Natural killer cell (primary cell): ENCODE measurements around the gene IQSEC1. TPM values are rescaled to one million over a fixed set of nuclear protein-coding genes. Genes with fewer than 3 reads are reported as not detected.

Source experiments
- ATAC-seq, 3 donors: fragments of 150-1000 bp in 2 of 3; fragments of 200-7000 bp in 1 of 3; cut with Tn5 transposase; 1 replicate in 1 of 3; 2 replicates in 2 of 3; pipeline ENCODE4 v1.10.0; 2021; ENCODE audit warnings: mild to moderate bottlenecking in 2 of 3, moderate library complexity in 2 of 3
- DNase-seq, 2 donors: peaks; one replicate each; pipeline versions ENCODE4 v3.0.0 to v3.0.0-alpha.2; 2013 to 2021; ENCODE audit warnings: mixed read lengths in 1 of 2
- H3K27ac ChIP-seq: one replicate; pipeline ENCODE4 v1.5.1; 2013; ENCODE audit warnings: mild to moderate bottlenecking, low read length
- H3K27me3 ChIP-seq: one replicate; pipeline ENCODE4 v1.6.1; 2013; ENCODE audit warnings: low read length; ENCODE audit not compliant: control insufficient read depth, insufficient read depth
- H3K36me3 ChIP-seq: one replicate; pipeline ENCODE4 v1.6.1; 2013; ENCODE audit warnings: low read length; ENCODE audit not compliant: control insufficient read depth, insufficient read depth
- H3K4me1 ChIP-seq: one replicate; pipeline ENCODE4 v1.6.1; 2013; ENCODE audit warnings: low read length; ENCODE audit not compliant: control insufficient read depth, insufficient read depth
- H3K4me3 ChIP-seq: one replicate; pipeline ENCODE4 v1.5.1; 2013; ENCODE audit warnings: low read length
- H3K9me3 ChIP-seq: one replicate; pipeline ENCODE4 v1.6.1; 2013; ENCODE audit warnings: low read length; ENCODE audit not compliant: control insufficient read depth, insufficient read depth
- H3K27ac Mint-ChIP-seq, 2 donors: one replicate each; pipeline ENCODE4 v1.8.0; 2022; ENCODE audit warnings: mild to moderate bottlenecking in 2 of 2, mixed read lengths in 2 of 2, moderate library complexity in 1 of 2
- H3K27me3 Mint-ChIP-seq, 2 donors: one replicate each; pipeline ENCODE4 v1.8.0; 2022; ENCODE audit warnings: low read depth in 2 of 2, mixed read lengths in 2 of 2
- H3K36me3 Mint-ChIP-seq: one replicate; pipeline ENCODE4 v1.8.0; 2022; ENCODE audit warnings: mixed read lengths
- H3K4me1 Mint-ChIP-seq, 2 donors: one replicate each; pipeline ENCODE4 v1.8.0; 2022; ENCODE audit warnings: mixed read lengths in 2 of 2
- H3K4me3 Mint-ChIP-seq: one replicate; pipeline ENCODE4 v1.8.0; 2022; ENCODE audit warnings: mild to moderate bottlenecking, moderate library complexity, mixed read lengths
- H3K9me3 Mint-ChIP-seq, 2 donors: one replicate each; pipeline ENCODE4 v1.8.0; 2022; ENCODE audit warnings: mixed read lengths in 2 of 2
- WGBS: methylation state at CpG from one replicate; pipeline ENCODE4 v1.1.7; 2013; ENCODE audit warnings: missing lambda C conversion rate; ENCODE audit not compliant: insufficient coverage; 5-methylcytosine and 5-hydroxymethylcytosine counted together
- intact Hi-C: fragments of 100-400 bp; cut with micrococcal nuclease; formaldehyde crosslinking; loops from one replicate; pipeline ENCODE4 v1.14.2; 2022
- total RNA-seq, 4 donors: library from RNA; stranded (reverse); fragments of 120-200 nt in 1 of 4; gene quantifications; one replicate each; pipeline versions ENCODE4 v1.2.3 to v1.2.4, GENCODE V29; 2013 to 2022
- TF ChIP-seq, protein P1 (sequence below): fragments of 200-600 bp; IDR thresholded peaks from one replicate; pipeline ENCODE4 v1.8.0; 2022; ENCODE audit warnings: antibody characterized with exemption

IQSEC1 gene
- total RNA-seq, 3 donors from 2014 or later (not counting 1 experiment from before 2014, with no cell fraction given): 124 to 189 (median 138) TPM

GRCh38 chr3:13014755-13015285 is 58.4 kb downstream of the IQSEC1 start:
- no peaks in the 10 kb centered on the region for H3K9me3 ChIP-seq
- 26% methylated on average over 6 of the region's 6 CpGs for WGBS
- Mint-ChIP-seq H3K27me3 (no peaks in the 10 kb centered on the region), H3K4me3 (peak overlapping the region; percentile 89), H3K36me3 (no peaks in the 10 kb centered on the region), H3K4me1 (peaks cover 70 to 85% of the 10 kb centered on the region in 2 donors), H3K9me3 (peaks cover 0 to 2% of the 10 kb centered on the region in 2 donors), H3K27ac (peak overlapping the region; percentile 98 to 99)
- DNase-seq: no peak
- no peaks in the 10 kb centered on the region for H3K27me3 ChIP-seq
- ATAC-seq: no peak
- TF ChIP-seq, protein P1, sequence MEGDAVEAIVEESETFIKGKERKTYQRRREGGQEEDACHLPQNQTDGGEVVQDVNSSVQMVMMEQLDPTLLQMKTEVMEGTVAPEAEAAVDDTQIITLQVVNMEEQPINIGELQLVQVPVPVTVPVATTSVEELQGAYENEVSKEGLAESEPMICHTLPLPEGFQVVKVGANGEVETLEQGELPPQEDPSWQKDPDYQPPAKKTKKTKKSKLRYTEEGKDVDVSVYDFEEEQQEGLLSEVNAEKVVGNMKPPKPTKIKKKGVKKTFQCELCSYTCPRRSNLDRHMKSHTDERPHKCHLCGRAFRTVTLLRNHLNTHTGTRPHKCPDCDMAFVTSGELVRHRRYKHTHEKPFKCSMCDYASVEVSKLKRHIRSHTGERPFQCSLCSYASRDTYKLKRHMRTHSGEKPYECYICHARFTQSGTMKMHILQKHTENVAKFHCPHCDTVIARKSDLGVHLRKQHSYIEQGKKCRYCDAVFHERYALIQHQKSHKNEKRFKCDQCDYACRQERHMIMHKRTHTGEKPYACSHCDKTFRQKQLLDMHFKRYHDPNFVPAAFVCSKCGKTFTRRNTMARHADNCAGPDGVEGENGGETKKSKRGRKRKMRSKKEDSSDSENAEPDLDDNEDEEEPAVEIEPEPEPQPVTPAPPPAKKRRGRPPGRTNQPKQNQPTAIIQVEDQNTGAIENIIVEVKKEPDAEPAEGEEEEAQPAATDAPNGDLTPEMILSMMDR: no peak
- H3K36me3 ChIP-seq: no peaks in the 10 kb centered on the region
- H3K4me1 ChIP-seq: peaks cover 99% of the 10 kb centered on the region
- H3K4me3 ChIP-seq: peak overlapping the region; percentile 52
- peak overlapping the region; percentile 100 for H3K27ac ChIP-seq
- intact Hi-C loops: loop anchor here (1.0 to 5.0 kb wide), 3 partner anchors 25 to 1127 kb away; no protein-coding TSS in a partner anchor

DNA sequence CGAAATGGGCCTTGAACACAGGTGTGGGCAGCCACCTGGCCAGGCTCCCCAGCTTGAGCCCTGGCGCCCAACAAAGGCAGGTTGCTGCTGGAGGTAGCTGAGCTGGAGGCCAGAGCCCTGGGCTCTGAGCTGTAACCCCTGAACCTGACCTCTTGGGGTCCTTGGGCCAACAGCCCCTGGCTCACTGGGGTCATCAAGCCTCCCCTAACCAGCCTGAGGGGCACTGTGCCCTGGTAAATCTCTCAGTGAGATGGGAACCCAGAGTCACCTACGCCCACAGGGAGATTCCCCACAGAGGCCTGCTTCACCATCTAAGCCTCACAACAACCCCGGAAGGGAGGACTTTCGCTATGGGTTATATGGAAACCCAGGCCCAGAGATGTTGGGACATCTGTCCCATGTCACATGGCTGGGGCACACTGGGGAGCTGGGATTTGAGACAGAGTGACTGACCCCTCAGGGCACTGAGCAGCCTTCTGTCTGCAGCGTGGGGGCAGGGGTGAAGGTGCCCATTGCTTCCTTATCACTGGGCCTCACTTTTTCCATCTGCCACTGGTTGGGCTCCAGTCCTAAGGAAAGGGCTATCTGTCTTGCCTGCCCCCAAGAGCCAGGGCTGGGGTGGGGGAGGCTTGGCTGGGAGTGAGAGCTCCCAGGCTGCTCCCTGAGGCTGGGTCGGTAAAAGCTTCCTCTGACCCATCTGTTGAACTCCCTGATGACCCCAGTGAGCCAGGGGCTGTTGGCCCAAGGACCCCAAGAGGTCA is 59.1 kb downstream of the IQSEC1 start:
- TF ChIP-seq, protein P1: no peak
- Histone ChIP-seq H3K27me3 (no peaks in the 10 kb centered on the region), H3K4me3 (peak overlapping the region; percentile 52), H3K27ac (peak overlapping the region; percentile 100), H3K9me3 (no peaks in the 10 kb centered on the region), H3K36me3 (no peaks in the 10 kb centered on the region), H3K4me1 (peaks cover 100% of the 10 kb centered on the region)
- Mint-ChIP-seq H3K27ac (peak overlapping the region; percentile 98 to 99), H3K27me3 (no peaks in the 10 kb centered on the region), H3K4me1 (peaks cover 76 to 91% of the 10 kb centered on the region in 2 donors), H3K4me3 (peak overlapping the region; percentile 89), H3K36me3 (no peaks in the 10 kb centered on the region), H3K9me3 (peaks cover 0 to 2% of the 10 kb centered on the region in 2 donors)
- WGBS: 52% methylated on average over 7 of the region's 7 CpGs
- peak in 1 of 3 donors; percentile 9 for ATAC-seq
- DNase-seq: peak; percentile 49 to 84
- intact Hi-C loops: loop anchor here (5.0 kb wide), 2 partner anchors 403 to 1128 kb away; no protein-coding TSS in a partner anchor

DNA sequence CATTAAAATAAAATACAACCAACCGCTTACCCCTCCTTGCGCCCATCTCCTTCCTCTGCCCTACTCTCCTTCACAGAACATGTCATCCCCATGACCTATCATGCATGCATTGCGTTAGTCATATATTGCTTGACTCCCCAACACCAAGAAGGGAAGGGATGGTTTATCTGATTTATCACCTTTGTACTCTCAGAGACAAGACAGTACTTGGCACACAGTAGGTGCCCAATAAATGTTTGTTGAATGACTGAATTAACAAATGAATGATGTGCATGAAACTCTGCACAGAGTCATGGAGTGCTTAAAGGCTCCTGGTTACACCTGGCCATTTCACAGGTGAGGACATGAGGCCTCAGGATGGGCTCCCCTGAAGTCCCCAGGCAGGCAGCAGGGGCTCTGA is 59.7 kb downstream of the IQSEC1 start:
- peak overlapping the region; percentile 100 for H3K27ac ChIP-seq
- WGBS: 74% methylated on average over 3 of the region's 3 CpGs
- intact Hi-C loops: loop anchor here (5.0 kb wide), 2 partner anchors 404 to 1129 kb away; no protein-coding TSS in a partner anchor
- peak overlapping the region; percentile 52 for H3K4me3 ChIP-seq
- no peaks in the 10 kb centered on the region for H3K36me3 ChIP-seq
- H3K4me1 Mint-ChIP-seq: peaks cover 81 to 96% of the 10 kb centered on the region in 2 donors
- H3K36me3 Mint-ChIP-seq: no peaks in the 10 kb centered on the region
- H3K27ac Mint-ChIP-seq: peak overlapping the region; percentile 98 to 99
- H3K9me3 ChIP-seq: no peaks in the 10 kb centered on the region
- ATAC-seq: no peak
- H3K27me3 Mint-ChIP-seq: no peaks in the 10 kb centered on the region
- H3K9me3 Mint-ChIP-seq: peaks cover 0 to 2% of the 10 kb centered on the region in 2 donors
- no peaks in the 10 kb centered on the region for H3K27me3 ChIP-seq
- H3K4me1 ChIP-seq: peaks cover 100% of the 10 kb centered on the region
- DNase-seq: peak in 1 of 2 donors; percentile 40
- TF ChIP-seq, protein P1: no peak
- H3K4me3 Mint-ChIP-seq: peak overlapping the region; percentile 89
